NCI-H1092 treated with DMSO at 0.1 percent for 48 hours (cell line): ENCODE data around the gene SEMA4C.

Experiments
- DNase-seq: peaks from one replicate; lab custom pipeline; 2025; lab: John Stamatoyannopoulos, UW

The SEMA4C gene

GRCh38 chr2:96841701-96842495, 28.0 kb downstream of the SEMA4C start:
- DNase-seq = no peak

- DNase-seq = no peak
Observed at GRCh38 chr2:96839875-96840850, 29.7 kb downstream of the SEMA4C start.

DNA sequence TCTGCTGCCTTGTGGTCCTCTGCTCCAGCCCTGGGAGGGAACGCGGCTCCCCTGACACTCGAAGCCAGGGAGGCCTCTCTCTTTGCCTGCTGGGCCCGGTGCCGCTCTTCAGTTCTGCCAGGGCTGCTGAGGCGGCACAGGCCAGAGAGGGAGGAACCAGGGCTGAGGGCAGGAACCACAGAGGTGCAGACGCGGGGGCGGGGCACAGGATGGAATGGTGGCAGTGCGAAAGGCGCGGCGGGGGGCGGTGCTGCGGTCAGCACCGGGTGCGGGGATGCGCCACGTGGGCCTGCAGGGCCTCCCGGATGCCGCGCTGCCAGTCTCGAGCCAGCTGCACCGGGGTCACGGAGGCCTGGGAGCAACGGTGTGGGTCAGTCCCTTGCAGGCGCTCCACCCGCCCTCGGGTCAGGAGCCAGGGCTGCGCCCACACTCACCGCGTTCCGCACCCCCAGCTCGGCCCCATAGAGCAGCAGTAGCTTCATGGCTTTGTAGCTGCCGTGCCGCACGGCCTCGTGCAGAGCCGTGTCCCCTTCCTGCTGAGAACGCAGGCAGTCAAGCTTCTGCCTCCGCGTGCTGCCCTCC, 30.5 kb downstream of the SEMA4C start:
- no peak for DNase-seq

GRCh38 chr2:96838345-96839292, 31.3 kb downstream of the SEMA4C start:
- no peak for DNase-seq

GRCh38 chr2:96837575-96837974, 32.3 kb downstream of the SEMA4C start:
- DNase-seq = no peak

DNA sequence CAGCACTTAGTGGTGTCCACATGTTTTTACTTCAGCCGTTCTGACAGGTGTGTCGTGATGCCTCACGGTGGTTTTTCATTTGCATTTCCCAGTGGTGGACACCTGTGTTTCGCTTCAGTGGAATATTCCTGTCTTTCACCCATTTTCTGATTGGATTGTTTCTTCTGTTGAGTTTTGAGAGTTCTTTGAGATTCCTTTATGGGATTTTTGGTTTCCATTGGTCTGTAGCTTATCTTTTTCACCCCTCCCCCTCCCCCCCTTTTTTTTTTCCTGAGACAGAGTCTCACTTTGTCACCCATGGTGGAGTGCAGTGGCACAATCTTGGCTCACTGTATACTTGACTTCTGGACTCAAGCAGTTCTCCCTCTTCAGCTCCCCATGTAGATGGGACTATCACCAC, 34.0 kb downstream of the SEMA4C start:
- no peak for DNase-seq

- DNase-seq = peak; percentile 89
Observed at GRCh38 chr2:96832754-96833507, 36.9 kb downstream of the SEMA4C start.

- DNase-seq = no peak
Observed at GRCh38 chr2:96832408-96832753, 37.5 kb downstream of the SEMA4C start.

DNA sequence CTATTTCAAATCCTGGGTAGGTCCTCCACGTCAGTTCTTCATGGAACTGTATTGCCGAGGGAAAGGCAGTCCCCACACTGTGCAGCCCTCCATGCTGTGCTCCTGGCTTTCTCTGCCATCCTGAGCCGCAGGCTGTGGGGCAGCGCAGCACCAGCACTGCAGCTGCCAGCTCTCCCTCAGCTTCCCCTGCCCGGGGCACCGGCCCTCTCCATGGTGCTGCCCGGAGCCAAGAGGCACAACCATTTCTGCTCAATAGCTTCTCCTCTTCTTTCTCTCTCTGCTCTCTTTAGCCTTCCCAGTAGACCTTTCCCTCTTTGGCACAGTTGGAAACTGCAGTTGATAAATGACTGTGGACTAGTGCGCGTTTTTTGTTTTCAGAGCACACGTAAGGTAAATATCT, 38.2 kb downstream of the SEMA4C start:
- DNase-seq = peak; percentile 2

- DNase-seq = no peak
Observed at GRCh38 chr2:96830044-96830562, 39.8 kb downstream of the SEMA4C start.

DNA sequence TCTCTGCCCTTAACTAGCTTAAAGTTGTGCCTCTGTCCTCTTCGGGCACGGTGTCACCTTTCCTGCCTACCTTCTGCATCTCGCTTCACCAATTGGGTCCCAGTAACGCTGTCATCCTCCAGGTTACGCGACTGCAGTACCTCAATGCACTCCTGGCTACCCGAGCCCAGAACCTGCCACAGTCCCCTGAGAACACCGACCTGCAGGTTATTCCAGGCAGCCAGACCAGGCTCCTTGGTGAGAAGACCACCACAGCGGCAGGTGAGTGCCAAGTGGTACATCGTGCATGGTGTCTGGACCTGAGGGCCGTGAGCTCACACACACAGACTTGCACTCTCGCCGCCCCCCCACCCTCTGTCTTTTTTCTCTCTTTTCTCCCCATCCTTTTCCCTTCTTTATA, 41.0 kb downstream of the SEMA4C start:
- no peak for DNase-seq

GRCh38 chr2:96828436-96828835, 41.4 kb downstream of the SEMA4C start:
- no peak for DNase-seq

DNA sequence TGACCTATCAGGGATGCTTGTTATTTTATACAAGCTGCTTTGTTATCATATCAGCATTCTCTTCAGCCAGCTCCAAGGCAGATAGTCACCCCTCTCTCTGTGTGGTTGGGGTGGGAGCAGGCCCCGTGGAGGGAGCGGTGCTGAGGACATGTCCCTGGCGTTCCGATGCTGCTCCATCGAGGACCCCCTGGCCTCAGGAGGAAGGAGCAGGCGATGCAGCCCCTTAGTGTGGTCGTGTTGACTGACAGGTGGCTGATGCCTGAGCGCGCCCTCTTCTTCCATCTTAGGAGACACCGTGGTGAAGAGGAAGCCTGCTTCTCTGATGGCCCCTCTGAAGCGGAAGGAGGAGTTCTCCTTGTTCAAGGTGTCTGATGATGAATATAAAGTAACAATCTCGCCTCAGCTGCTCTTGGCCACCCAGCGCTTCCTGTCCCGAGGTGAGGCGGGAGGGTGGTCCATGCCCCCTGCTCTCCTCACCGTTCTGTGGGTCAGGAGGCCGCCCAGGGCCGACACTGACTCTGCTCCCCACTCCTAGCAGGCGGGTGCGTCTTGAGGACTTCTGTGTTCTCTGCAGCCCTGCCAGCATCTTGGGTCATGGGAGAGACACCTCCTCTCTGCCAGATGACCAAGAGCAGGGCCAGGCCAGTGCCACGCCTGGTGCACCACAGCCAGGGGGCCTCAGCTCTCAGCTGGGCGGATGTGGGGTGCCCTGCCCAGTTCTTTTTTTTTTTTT, 43.2 kb downstream of the SEMA4C start:
- DNase-seq = no peak

GRCh38 chr2:96825057-96825456, 44.8 kb downstream of the SEMA4C start:
- DNase-seq = no peak

DNA sequence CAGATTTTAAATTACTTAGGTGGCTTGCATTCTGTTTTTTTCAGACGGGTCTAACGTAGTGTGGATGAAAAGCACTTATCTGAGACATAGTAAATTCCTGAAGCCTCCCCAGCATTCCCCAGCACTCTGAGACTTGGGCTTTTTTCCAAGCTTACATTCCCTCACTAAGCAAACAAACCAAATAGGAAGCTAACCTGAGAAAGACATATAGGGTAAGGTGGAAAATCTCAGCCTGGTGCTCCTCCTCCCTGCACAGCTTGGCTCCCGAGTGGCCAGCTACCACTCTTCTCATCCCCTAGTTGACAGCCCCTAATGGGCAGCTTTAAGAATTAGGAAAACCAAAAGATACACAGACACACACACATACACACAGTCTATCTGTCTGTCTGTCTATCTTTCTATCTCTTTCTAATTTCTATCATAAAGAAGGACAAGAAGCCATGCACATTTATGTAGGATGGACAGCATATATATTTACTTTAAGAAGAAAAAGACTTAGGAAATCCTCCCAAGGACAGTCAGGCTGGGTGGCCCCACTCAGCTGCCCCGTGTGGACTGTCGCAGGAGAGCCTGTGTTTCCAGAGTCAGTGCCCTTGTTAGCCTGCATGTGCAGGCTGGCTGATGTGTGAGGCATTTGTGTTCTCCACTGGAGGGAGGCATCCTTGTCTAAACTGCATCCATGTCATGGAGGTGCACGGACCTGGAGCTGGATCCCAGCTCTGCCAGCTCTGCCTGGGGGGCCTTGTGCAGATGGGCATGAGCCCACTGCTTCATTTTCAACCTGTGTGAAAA, 45.6 kb downstream of the SEMA4C start:
- DNase-seq = no peak

DNA sequence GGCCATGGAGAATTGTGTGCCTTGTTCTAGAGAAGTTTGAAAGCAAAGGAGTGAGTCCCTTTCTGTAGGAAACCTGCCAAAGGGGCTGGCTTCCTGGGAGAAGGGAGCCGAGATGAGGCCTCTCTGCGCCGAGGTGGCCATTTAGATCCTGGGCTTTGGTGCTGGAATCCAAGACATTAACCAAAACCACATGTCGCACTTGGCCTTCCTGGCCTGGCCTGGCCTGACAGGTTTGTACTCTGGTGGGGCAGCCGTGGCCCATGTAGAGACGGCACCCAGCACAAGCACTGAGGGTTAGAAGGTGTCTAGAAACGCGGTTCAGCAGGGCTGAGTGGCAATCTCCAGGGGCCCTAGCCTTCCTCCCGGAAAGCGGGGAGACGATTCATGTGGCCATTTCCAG, 46.7 kb downstream of the SEMA4C start:
- DNase-seq = no peak

- DNase-seq = no peak
Observed at GRCh38 chr2:96822786-96823185, 47.1 kb downstream of the SEMA4C start.

DNA sequence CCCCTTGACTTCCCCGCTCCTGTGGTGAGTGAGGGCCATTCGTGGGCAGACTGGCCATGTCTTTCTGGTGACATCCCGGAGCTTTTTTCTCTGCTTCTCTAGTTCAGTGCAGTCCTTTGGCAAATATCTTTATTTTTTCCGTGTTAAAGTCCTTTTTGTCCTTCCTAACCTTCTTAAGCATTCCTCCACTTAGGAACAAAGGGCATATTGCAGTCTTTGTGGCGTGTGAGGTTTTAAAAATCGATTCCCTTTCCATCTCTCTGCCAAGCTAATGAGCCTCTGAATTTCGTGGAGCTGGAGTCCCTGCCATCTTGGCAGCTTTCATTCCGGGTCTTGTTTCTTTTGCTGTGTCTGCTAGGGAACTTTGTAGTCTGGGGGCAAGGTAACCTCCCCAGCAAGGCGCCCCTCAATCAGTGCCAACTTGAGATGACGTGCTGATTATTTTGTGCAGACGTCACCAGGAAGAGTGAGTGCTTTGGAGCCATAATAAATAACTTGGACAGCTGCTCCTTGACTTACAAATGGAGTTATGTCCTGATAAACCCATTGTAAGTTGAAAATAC, 48.7 kb downstream of the SEMA4C start:
- DNase-seq = no peak
